NCI-H1436 treated with DMSO at 0.1 percent for 48 hours (cell line): ENCODE results near the gene SH3TC2.

Source experiments
- DNase-seq: peaks from one replicate; lab custom pipeline; 2025; lab: John Stamatoyannopoulos, UW

The SH3TC2 gene

DNA sequence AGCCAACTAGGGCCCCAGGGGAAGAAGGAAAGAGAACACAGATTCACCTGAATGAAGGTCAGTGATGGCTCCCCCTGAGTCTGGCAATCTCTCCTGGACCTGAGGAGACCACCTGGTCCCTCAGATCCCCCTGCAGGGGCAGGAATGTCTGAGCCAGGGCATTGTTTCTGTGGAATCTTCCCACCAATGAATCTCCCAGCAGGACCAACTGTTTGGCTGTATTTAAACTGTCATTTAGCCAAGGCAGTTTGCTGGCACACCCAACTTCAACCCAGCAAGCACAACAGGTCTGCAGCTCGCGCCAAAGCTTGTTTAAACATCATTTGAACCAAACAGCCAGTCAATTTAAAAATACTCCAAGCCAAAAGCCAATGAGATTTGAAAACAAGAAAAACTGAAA is 92.6 kb downstream of the SH3TC2 start:
- DNase-seq: peak; percentile 14

DNA sequence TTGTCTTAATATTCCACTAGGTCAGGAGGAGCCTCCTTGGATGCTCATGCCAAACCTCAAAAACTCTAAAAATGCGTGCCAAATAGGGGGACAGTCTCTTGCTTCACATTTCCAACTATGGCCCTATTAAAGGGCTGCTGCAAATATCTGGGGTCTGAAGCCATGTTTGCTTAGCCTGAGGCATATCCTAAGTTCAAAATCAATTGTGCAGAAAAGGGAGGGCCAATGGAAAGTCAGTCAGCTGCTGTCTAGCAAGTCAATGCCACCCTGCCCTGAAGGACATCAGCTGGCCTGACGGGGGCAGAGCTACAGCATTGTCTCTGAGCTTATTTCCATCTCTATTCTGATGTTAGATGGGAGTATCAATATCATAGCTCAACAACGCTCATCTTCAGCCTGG is 93.6 kb downstream of the SH3TC2 start:
- no peak for DNase-seq

DNA sequence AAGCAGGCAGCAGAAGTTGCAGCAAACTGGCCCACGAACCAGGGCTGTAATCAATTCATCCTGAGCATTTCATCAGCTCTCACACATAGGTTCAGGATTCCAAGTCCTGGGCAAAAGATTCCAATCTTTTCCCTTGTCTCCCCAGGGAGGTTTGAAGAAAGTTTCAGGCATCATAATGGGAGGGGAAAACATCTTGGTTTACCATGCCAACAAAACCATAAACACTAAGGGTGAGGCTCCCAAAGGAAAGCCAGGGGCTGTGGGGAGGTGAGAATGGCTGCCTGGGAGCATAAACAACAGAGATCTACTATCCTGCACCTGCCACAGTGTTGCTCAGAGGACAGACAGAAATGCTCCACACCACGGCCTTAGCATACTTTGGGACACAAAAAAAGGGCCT is 94.6 kb downstream of the SH3TC2 start:
- DNase-seq: no peak

DNA sequence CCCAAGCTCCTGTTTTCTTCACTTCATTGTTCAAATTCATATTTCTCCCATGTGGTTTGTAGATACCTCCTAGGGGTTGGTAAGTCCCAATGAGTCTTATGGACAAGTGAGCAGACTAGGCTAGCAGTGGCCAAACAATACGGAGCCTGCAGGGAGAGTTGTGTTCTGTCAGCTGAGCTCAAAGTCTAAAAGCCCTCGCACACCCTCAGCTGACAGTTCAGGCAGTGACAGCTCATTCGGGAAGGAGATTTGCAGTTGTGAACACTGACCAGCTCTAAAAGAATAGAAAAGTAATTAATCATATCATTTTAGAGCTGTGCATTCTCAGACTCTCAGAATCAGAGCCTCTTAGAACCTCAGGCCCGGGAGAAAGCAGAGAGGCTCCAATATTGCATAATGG is 95.1 kb downstream of the SH3TC2 start:
- DNase-seq: no peak

DNA sequence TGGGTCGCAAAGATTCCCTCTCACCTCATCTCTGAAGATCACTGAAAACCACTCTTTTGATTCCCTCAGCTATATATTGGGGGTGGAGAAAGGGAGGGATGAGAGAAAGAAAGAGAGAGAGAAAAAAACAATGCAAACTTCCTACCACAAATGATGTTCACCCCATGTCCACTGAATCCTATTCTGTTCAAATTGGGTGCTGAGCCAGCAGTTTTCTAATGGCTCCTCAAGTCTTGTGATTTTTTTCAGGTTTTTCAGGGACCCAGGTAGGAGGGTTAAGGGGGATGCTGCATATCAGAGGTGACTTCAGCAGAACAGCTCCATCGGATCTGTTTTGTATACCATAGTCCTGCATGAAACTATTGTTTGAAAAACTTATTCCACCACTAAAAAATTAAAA is 95.9 kb downstream of the SH3TC2 start:
- no peak for DNase-seq

DNA sequence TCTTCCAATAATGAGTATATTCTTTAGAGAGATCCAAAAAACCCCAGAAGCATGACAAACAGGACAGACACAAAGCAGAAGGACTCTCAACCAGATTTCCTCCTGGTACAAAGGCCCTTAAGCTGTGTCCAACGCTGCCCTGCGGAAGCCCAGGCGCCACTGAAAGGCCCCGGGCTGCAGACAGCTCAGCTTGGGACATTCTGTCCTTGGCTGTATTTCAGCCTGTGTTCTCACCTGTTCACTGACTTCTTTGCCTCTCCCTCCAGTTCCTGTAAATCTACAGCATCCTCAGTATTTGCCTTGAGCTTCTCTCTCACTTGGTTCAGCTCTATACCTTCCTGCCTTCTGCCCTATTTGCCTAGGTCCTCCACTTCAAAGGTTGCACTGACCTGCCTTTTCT is 96.5 kb downstream of the SH3TC2 start:
- no peak for DNase-seq

DNA sequence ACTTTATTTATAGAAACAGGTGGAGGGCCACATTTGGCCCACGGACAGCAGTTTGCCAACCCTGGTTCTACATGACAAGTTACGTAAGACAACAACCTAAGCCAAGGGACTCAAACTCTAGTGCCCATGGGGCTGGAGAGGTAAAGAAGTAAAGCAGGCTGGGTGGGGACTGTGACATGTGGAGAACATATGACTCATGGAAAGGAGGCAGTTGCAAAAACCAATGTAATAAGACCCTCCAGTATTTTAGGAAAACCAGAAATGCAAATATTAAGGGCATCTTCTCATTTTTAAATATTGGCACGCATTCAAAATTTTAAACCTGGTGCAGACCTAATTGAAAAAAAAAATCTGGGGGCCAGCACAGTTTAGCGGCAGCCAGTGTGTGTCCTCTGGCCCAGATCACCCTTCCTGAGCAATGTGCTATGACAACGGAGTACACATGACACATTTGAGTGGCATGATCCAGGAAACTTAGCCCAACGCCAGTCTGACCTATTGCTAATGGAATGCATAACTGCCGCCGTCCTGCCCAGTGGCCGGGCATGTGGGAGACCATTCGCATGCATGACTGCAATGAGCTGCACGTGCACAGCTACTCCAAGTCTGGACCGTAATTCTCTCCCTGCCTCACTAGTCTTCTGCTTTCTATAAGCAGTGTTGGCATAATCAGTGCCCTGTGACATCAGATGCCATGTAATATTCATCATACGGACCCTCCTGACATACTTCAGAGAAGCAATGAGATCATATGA is 97.2 kb downstream of the SH3TC2 start:
- no peak for DNase-seq

DNA sequence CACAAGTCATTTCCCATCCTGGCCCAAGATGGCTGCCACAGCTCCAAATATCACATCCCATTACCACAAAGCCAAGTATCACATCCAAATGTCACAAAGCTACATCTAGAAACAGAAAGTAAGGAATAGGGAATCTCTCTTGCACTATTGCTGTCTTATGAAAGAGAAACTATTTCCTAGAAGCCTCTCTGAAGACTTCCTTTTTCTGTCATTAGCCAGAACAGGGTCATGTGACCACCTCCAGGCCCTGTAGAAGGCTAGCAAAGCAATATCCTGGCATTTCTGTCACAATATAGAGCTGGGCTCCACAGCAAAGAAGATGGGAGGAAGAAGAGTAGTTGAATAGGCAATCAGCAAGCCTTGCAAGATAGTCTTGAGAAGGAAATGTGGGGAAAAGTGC is 99.2 kb downstream of the SH3TC2 start:
- DNase-seq: no peak

DNA sequence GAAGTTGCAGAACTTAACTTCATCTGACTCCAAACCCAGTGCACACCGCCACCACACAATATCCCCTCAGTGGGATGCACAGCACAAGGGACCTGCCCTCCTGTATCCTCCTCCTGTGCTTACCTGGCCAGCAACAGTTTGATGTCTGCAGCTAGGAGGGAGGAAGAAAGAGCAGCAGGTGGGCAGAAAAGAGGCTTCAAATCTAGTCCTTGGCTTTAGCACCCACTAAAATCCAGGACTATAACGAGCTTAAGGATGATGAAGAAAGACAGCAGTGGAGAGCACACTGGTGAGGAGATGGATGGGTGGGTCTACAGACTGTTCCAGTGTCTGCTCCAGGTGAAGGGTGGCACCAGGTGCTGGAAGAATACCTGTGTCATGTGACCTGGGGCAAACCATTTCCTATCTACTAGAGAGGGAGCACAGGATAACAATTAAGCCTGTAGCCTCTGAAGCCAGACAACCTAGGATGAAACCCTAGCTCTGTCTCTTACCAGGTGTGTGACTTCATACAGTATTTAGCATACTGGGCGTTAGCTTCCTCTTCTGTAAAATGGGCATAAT is 100.0 kb downstream of the SH3TC2 start:
- no peak for DNase-seq

DNA sequence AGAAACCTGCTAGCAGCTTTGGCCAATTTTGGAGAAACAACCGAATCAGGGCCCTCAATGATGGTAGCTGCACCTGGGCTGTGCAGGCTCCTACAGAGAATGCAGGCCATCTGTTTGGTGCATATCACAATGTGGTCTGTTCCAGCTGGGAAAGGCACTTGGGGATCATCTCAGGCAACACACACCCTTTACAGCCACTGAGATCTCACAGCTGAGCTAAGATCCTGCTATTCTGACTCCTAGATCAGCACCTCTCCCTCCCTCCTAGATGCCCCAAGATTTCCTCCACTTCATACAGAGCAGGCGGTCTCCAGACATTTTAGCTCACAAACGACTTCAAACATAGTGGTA is 100.7 kb downstream of the SH3TC2 start:
- no peak for DNase-seq

DNA sequence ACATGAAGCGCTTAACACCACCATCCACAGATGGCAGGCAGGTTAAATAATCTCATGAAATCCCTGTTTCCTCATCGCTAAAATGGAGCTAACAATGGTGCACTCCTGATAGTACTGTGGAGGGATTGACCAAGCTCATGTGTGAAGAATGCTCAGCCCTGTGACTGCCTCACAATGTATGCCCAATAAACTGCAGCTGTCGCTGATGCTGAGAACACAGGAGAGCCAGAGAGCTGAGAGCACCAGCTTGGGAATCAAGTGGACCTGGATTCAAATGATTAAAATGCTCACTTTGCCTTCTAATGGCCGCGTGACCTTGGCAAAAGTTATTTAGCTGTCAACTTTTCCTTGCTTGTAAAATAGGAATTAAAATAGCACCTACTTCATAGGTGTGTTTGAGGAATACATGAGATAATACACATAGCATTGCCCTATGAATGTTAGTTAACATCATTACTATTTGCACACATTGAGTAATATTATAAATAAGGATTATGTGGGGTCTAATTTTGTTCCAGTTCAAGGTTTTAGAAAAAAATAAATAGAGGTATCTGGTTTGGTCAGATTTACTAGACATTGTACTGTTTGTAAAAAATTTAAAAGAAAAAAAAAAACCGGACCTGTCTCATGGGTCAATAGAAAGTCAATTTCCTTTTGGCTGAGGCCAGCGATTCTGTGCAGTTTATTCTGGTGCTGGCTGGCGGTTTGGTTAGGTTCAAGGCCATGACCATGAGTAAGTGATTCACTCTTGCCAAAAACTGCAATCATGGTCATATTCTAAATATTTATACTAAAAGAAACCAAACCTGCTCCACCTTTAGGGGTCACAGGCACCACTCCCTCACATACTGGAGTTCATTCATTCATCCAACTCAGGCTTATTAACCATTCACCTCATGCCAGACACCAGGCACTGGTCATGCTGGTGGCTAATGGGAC is 101.3 kb downstream of the SH3TC2 start:
- DNase-seq: no peak

DNA sequence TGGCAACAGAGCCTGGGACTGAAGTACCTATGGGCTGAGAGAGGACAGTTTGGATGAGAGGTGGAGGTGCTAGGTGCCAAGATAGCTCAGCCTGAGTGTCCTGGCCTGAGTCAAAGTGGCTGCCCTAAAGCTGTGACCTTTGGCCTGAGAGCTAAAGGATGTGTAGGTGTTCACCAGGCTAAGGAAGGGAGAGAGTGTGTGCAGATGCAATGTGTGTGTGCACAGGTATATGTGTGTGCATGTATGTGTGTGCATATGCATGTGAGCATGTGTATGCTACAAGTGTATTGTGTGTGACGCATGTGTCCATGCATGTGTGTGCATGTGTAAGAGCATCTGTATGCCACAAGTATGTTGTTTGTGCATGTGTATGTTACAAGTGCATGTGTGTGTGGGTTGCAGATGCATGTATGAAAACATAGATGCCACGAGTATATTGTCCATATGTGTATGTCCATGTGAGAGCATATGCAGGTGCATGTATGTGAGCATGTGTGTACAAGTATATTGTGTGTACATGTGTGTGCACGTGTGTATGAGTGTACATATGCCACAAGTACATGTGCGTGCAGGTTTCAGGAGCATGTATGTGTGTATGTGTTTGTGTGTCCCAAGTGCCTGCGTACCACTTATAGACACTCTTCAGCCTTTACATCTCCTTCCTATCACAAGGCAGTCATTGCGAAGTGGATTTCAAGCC is 102.6 kb downstream of the SH3TC2 start:
- no peak for DNase-seq

DNA sequence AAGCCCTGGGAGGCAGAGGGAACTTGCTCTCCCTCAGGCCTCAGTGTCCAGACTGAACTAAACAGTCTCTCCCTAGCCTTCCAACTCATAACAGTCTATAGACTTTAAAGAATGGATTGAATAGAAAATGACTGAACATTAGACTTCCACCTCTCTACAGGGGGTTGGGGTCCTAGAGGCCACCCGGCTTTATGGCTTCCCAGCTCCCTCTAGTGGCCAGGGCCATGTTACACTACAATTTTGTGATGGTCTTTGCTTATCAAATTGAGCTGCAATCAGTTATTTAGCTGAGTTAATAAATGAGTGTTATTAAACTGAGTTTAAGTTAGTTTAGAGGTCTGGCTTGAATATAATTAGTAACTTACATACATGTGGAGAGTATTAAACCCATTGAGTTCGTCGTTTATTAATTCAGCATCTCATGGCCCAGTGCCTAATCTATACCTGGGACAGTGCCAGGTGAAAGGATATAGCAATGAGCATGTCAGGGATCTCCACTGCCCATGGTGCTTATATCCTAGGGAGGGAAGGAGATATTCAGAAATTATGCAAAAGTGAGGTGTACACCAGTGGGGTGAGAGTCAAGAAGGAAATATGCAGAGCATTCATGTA is 105.2 kb downstream of the SH3TC2 start:
- DNase-seq: no peak

DNA sequence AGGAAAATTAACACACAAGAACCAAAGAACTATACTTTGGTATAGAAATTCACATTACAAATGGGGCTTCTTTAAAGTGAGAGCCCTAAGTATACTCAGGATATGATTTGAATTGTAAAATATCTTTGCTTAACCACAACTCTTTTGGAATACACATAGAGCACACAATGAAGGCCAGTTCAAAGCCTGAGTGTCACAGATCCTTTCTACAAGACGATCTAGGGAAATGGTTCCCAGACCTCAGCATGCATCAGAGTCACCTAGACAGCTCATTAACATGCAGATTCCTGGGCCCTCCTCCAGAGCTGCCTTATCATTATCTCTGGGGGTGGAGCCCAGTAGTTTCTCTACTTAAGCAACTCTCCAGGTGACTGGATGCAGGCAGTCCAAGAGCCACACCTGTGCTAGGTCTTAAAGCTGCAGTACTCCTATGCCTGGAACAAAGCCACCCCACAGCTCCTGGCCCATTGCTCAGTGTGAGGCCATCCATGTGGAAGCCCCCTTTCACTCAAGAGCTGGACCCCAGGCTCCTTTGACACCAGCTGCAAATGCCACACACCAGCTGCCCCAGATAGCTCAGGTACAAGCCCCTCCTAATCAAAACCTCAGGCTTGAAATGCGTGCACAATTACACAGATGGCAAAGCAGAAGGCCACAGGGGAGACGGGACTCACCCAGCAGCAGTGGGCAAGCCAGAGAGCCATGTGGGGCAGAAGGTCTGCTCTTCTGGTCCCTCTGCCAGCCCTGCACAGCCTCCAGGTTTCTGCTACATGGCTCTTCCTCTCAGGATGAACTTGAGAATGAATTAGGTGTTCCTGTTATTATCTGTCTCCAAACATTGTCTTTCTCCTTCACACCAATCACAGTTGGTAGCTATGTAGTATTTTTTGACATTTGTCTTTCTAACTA is 106.1 kb downstream of the SH3TC2 start:
- DNase-seq: no peak
